Bronchial epithelial cell (primary cell): ENCODE measurements around the gene SPDYE1. TPM values are rescaled to one million over a fixed set of nuclear protein-coding genes. Genes with fewer than 3 reads are reported as not detected.

Experiments
- DNase-seq: peaks from one replicate; pipeline ENCODE4 v3.0.0-alpha.2; 2010; ENCODE audit warnings: low read depth
- FAIRE-seq: peaks from 2 replicates; lab custom pipeline; 2011; peaks lifted over from hg19 to GRCh38; lab: Jason Lieb, UNC
- H3K27me3 ChIP-seq: 2 replicates; pipeline ENCODE4 v1.5.1; 2011; ENCODE audit warnings: low read length; ENCODE audit not compliant: control insufficient read depth, insufficient read depth
- H3K36me3 ChIP-seq: 2 replicates; pipeline ENCODE4 v1.5.1; 2011; ENCODE audit warnings: low read length; ENCODE audit not compliant: control insufficient read depth, insufficient read depth
- H3K4me3 ChIP-seq: 2 replicates; pipeline ENCODE4 v1.5.1; 2011; ENCODE audit warnings: mild to moderate bottlenecking, low read depth, low read length, control low read depth
- total RNA-seq: library from RNA; depleted of rRNA; stranded (reverse); fragments of >200 nt; gene quantifications from 2 replicates; pipeline ENCODE4 v1.2.1, GENCODE V29; 2014
- TF ChIP-seq, protein P1 (sequence below): IDR thresholded peaks from 2 replicates; pipeline ENCODE4 v1.5.1; 2011; ENCODE audit warnings: mild to moderate bottlenecking, moderate library complexity, low read length, control low read depth, inconsistent platforms; ENCODE audit not compliant: insufficient read depth, severe bottlenecking

SPDYE1 gene
- total RNA-seq, 1 donor from 2014 or later, result not detected

DNA sequence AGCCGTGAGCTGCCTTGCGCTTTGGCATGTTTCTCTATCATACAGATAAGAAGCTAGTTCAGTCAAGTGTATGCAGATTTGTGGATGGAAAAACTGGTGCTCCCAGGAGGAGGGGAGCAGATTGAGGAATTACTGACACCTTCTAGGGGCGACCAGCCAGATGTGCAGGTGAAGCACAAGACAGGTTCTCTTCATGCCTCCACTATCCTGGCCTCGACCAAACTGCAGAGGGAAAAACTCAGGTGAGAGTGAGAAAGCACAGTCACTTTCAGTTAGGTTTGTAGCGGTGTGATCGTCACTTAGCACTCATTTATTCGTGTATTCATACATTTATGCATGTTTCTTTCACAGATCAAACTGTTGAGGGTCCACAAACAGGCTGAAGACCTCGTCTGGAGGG lies 46.2 kb downstream of the SPDYE1 start:
- DNase-seq, result no peak

DNA sequence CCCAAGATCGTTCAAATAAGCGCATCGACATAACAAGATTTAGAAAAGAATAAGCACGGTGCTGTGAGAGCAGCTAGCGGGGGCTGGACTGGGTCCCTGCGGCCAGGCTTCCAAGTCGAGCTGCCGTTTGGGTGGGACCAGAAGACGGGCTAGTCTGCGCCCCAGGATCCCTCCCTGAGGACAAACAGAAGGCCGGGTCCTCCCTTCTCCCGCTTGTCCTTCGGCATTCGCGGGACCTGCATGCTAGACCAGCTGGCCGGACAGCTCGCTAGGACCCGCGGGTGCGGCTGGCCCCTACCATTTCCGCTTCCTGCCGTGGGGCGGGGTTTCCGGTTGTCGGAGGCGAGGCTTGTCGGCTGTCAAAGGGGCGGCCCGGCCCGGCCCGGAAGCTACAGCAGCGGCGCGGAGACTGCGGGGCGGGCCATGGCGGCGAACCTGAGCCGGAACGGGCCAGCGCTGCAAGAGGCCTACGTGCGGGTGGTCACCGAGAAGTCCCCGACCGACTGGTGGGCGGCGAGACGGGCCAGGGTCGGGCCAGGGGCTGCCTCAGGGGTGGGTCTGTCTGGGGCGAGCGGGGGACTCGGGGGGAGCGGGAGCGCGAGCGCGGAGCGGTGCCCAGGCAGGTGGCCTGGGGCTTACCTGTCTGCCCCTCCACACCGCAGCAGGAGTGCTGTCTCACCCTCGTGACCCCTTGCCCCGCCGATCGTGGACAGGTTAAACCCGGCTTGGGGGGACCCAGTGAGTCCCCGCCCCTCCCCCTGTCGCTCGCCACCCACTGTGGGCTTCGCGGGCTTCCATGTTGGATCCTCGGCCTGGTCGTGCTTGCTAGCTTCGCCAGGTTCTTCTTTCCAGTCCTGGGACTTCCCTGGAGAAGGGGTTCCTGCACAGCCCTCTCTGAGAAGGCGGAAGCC lies 46.9 kb downstream of the SPDYE1 start, which contains the start of gene DBNL:
TSS of gene DBNL (plus strand) at position 388 of the 911 bp plus-strand sequence. CDS start at position 424, 36 bp downstream.
- peak within 1 kb of the TSS; percentile 97 for H3K4me3 ChIP-seq
- H3K36me3 ChIP-seq, result peaks cover 5% of the 10 kb centered on the region
- TF ChIP-seq, protein P1, sequence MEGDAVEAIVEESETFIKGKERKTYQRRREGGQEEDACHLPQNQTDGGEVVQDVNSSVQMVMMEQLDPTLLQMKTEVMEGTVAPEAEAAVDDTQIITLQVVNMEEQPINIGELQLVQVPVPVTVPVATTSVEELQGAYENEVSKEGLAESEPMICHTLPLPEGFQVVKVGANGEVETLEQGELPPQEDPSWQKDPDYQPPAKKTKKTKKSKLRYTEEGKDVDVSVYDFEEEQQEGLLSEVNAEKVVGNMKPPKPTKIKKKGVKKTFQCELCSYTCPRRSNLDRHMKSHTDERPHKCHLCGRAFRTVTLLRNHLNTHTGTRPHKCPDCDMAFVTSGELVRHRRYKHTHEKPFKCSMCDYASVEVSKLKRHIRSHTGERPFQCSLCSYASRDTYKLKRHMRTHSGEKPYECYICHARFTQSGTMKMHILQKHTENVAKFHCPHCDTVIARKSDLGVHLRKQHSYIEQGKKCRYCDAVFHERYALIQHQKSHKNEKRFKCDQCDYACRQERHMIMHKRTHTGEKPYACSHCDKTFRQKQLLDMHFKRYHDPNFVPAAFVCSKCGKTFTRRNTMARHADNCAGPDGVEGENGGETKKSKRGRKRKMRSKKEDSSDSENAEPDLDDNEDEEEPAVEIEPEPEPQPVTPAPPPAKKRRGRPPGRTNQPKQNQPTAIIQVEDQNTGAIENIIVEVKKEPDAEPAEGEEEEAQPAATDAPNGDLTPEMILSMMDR, result no peak
- no peaks in the 10 kb centered on the region for H3K27me3 ChIP-seq
- FAIRE-seq (no peak), DNase-seq (peak; percentile 73)

More for the DNA sequence above, 46.2 kb downstream of the SPDYE1 start:
- no peak for FAIRE-seq
- Histone ChIP-seq H3K27me3 (no peaks in the 10 kb centered on the region), H3K36me3 (peaks cover 5% of the 10 kb centered on the region), H3K4me3 (peak overlapping the region; percentile 97)
- TF ChIP-seq, protein P1, result no peak

DNA sequence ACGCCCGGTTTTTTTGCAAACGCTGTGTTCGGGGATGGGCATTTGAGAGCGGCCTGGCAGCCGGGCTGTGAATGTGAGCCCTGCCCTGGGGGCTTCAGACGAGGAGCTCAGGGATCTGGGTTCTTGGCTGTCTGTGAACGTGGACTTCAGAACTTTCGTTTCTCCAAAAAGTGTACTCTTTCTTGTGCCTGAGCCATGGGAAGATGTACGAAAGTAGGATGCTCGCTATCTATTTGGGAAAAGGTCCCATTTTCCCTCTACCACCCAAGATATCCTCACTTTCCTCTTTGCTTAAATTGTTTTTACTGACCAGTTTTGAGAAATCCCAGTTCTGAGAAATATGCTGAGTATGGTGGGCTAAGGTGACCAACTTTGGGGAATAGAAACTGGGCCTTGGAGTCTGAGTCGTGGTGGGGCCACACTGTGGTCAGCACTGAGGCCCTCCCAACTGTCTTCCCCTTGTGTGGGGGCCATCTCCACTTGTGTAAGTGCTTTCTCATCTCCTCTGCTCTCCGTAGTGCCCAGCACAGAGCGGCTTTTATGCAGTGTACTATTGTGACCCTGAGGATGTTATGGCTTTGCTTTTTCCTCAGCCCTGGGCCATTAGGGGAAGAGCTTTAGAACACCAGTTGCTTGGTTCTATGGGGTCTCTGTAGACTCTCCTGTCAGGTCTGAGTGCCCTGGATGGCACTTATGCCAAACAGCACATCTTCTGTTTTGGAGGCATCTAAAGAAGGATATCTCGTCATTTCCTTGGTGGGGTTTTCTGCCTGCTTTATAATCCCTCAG lies 47.7 kb downstream of the SPDYE1 start:
- Histone ChIP-seq H3K27me3 (no peaks in the 10 kb centered on the region), H3K36me3 (peaks cover 11% of the 10 kb centered on the region), H3K4me3 (peak overlapping the region; percentile 97)
- DNase-seq (peak; percentile 46), FAIRE-seq (no peak)
- TF ChIP-seq, protein P1, result no peak

DNA sequence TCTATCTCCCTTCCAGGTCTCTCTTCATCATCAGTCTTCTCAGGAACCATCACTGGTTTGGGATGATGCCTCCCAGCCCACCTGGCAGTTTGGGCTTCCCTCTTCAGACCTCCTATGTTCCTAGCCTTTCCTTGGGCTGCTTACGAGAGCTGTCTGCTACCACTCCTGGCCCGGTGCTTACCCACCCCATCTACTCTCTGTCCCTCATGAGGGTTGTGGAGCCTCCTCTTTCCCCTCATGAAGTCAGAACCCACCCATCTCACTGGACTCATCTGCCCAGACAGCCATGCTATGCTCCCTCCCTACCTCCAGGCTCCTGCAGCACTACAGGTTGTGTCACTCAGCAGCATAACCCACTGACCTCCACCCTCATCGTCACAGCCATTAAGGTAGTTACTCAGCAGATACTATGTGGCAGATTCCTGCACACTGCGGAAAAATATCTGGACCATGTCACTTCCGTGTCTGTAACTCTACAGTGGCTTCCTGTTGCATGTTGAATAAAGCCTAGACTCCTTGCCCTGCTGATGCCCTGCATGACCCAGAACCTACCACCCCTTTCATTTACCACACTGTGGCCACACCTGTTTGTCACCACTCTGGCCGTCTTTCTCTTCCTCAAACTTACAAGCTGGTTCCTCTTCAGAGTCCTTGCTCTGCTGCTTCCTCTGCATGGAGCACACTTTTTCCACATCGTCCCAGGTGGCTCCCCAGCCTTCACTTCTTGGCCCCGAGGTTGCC lies 48.8 kb downstream of the SPDYE1 start:
- TF ChIP-seq, protein P1, result no peak
- DNase-seq (no peak), FAIRE-seq (no peak)
- H3K27me3 ChIP-seq, result no peaks in the 10 kb centered on the region
- H3K4me3 ChIP-seq, result no peak overlapping the region
- peaks cover 20% of the 10 kb centered on the region for H3K36me3 ChIP-seq

DNA sequence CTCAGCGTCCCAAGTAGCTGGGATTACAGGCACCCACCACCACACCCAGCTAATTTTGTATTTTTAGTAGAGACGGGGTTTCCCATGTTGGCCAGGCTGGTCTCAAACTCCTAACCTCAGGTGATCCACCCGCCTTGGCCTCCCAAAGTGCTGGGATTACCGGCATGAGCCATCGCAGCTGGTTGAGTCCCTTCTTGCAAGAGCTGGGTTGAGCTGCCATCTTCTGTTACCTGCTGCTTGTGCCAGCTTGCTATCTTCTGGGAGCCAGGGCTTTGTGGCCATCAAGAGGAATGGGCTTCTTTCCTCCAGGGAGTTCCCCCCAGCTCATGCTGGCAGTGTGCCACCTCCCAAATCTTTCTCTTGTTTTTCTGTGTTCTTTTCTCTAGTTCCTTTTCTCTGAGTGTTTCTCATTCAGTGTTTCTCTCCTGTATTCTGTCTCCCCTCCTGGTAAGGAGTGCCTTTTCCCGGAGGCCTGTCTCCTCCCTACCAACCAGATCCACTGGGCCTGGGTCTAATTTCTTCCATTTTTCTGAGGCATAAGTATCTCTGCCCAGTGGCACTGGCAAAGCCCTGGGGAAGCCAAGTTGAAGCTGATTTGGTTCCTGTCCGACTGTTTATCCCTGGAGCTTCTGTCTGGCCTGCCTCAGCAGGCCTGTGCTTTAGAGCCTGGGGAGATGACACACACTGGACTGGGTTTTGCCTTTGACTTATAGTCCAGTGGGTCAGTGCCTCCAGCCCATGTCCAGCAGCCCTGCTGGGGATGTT lies 50.5 kb downstream of the SPDYE1 start:
- TF ChIP-seq, protein P1, result no peak
- DNase-seq, result no peak
- H3K36me3 ChIP-seq, result peaks cover 27% of the 10 kb centered on the region
- H3K4me3 ChIP-seq, result no peak overlapping the region
- H3K27me3 ChIP-seq, result no peaks in the 10 kb centered on the region
- FAIRE-seq, result no peak
